ENCODE data around the gene TFG.

DNA sequence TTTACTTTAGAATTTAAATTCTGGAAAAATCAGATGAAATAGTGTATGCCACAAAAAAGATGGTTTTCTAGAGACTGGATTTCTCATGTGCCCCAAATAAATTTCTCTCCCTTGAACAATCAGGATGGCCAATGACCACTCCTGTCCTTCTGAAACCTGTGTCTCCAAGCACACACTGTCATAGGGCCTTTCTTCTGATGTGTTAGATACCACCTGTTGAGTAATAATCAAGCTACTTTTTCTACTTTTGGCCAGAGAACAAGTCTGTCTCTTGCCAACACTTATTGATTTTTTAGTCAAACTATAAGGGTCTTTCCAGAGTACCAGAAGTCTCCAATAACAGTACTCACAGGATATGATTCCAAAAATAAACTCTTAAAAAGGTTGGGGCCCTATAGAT lies 16.1 kb upstream of the TFG start:
- TF ChIP-seq, protein P1, sequence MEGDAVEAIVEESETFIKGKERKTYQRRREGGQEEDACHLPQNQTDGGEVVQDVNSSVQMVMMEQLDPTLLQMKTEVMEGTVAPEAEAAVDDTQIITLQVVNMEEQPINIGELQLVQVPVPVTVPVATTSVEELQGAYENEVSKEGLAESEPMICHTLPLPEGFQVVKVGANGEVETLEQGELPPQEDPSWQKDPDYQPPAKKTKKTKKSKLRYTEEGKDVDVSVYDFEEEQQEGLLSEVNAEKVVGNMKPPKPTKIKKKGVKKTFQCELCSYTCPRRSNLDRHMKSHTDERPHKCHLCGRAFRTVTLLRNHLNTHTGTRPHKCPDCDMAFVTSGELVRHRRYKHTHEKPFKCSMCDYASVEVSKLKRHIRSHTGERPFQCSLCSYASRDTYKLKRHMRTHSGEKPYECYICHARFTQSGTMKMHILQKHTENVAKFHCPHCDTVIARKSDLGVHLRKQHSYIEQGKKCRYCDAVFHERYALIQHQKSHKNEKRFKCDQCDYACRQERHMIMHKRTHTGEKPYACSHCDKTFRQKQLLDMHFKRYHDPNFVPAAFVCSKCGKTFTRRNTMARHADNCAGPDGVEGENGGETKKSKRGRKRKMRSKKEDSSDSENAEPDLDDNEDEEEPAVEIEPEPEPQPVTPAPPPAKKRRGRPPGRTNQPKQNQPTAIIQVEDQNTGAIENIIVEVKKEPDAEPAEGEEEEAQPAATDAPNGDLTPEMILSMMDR (IDR thresholded peaks at IDR 0.05; ENCODE audit: insufficient read depth, low read length) = no peak
- TF ChIP-seq, protein P2, sequence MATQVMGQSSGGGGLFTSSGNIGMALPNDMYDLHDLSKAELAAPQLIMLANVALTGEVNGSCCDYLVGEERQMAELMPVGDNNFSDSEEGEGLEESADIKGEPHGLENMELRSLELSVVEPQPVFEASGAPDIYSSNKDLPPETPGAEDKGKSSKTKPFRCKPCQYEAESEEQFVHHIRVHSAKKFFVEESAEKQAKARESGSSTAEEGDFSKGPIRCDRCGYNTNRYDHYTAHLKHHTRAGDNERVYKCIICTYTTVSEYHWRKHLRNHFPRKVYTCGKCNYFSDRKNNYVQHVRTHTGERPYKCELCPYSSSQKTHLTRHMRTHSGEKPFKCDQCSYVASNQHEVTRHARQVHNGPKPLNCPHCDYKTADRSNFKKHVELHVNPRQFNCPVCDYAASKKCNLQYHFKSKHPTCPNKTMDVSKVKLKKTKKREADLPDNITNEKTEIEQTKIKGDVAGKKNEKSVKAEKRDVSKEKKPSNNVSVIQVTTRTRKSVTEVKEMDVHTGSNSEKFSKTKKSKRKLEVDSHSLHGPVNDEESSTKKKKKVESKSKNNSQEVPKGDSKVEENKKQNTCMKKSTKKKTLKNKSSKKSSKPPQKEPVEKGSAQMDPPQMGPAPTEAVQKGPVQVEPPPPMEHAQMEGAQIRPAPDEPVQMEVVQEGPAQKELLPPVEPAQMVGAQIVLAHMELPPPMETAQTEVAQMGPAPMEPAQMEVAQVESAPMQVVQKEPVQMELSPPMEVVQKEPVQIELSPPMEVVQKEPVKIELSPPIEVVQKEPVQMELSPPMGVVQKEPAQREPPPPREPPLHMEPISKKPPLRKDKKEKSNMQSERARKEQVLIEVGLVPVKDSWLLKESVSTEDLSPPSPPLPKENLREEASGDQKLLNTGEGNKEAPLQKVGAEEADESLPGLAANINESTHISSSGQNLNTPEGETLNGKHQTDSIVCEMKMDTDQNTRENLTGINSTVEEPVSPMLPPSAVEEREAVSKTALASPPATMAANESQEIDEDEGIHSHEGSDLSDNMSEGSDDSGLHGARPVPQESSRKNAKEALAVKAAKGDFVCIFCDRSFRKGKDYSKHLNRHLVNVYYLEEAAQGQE (IDR thresholded peaks at IDR 0.05; ENCODE audit: insufficient replicate concordance, low read depth) = no peak
- no peak for TF ChIP-seq SPI1 (IDR thresholded peaks at IDR 0.05; ENCODE audit: borderline replicate concordance, low read depth)
